ENCODE measurements around the gene AFF3. TPM values are rescaled to one million over a fixed set of nuclear protein-coding genes. Genes with fewer than 3 reads are reported as not detected.

The AFF3 gene
- total RNA-seq, 1 experiment from 2014 or later = not detected

GRCh38 chr2:100124761-100125160, 17.6 kb downstream of the AFF3 start:
- no peak for DNase-seq
- POLR2A ChIA-PET (ENCODE audit: unreplicated experiment) = no interaction called here
- BruUV-seq (replicated peaks) = no TSS peak

GRCh38 chr2:100121124-100121718, 21.2 kb downstream of the AFF3 start:
- H3K4me3 ChIP-seq = no peak overlapping the region
- H3K9me3 ChIP-seq (ENCODE audit: insufficient read depth, low read depth) = peaks cover 4% of the 10 kb centered on the region; the same call in 1 of the 2 replicates
- peaks cover 33% of the 10 kb centered on the region for H3K27me3 ChIP-seq (ENCODE audit: insufficient read depth, low read depth)
- BruUV-seq (replicated peaks) = no TSS peak
- H3F3A ChIP-seq (ENCODE audit: insufficient read depth, low read depth) = no peaks in the 10 kb centered on the region
- intact Hi-C loops (cut with micrococcal nuclease; ENCODE audit: unreplicated experiment) = no loop called here
- no peak overlapping the region for H2AFZ ChIP-seq
- ChIA-PET CTCF (no interaction called here), POLR2A (ENCODE audit: unreplicated experiment) (no interaction called here)
- no peaks in the 10 kb centered on the region for H4K20me1 ChIP-seq (ENCODE audit: insufficient read depth)
- H3K4me2 ChIP-seq = no peak overlapping the region
- H3K4me1 ChIP-seq (replicated peaks; ENCODE audit: insufficient read depth) = no peaks in the 10 kb centered on the region
- no peak for TF ChIP-seq CTCF (conservative IDR thresholded peaks at IDR 0.05)
- no peak for TF ChIP-seq EZH2 (IDR thresholded peaks at IDR 0.05; ENCODE audit: low read depth)
- no peak overlapping the region for H3K27ac ChIP-seq
- H3K79me2 ChIP-seq (ENCODE audit: low read depth) = no peaks in the 10 kb centered on the region
- no peaks in the 10 kb centered on the region for H3K36me3 ChIP-seq (ENCODE audit: low read depth)
- no peak for DNase-seq
- no peaks in the 10 kb centered on the region for H3K9me2 ChIP-seq (ENCODE audit: insufficient read depth)

More at GRCh38 chr2:100124761-100125160, 17.6 kb downstream of the AFF3 start:
- H3K79me2 ChIP-seq (ENCODE audit: low read depth) = no peaks in the 10 kb centered on the region
- no peaks in the 10 kb centered on the region for H3K4me1 ChIP-seq (replicated peaks; ENCODE audit: insufficient read depth)
- H3F3A ChIP-seq (ENCODE audit: insufficient read depth, low read depth) = no peaks in the 10 kb centered on the region
- CTCF ChIA-PET = no interaction called here
- no peaks in the 10 kb centered on the region for H4K20me1 ChIP-seq (ENCODE audit: insufficient read depth)
- H3K27ac ChIP-seq = no peak overlapping the region
- peaks cover 62% of the 10 kb centered on the region for H3K27me3 ChIP-seq (ENCODE audit: insufficient read depth, low read depth)
- intact Hi-C loops (cut with micrococcal nuclease; ENCODE audit: unreplicated experiment) = no loop called here
- H3K9me2 ChIP-seq (ENCODE audit: insufficient read depth) = no peaks in the 10 kb centered on the region
- no peak overlapping the region for H3K4me3 ChIP-seq
- no peaks in the 10 kb centered on the region for H3K36me3 ChIP-seq (ENCODE audit: low read depth)
- H3K9me3 ChIP-seq (ENCODE audit: insufficient read depth, low read depth) = peaks cover 4% of the 10 kb centered on the region; the same call in 1 of the 2 replicates
- TF ChIP-seq EZH2 (IDR thresholded peaks at IDR 0.05; ENCODE audit: low read depth) = no peak
- TF ChIP-seq CTCF (conservative IDR thresholded peaks at IDR 0.05) = no peak
- H2AFZ ChIP-seq = no peak overlapping the region
- no peak overlapping the region for H3K4me2 ChIP-seq

- H4K20me1 ChIP-seq (ENCODE audit: insufficient read depth) = no peaks in the 10 kb centered on the region
- ChIA-PET CTCF (no interaction called here), POLR2A (ENCODE audit: unreplicated experiment) (no interaction called here)
- H3K9me3 ChIP-seq (ENCODE audit: insufficient read depth, low read depth) = peaks cover 4% of the 10 kb centered on the region; the same call in 1 of the 2 replicates
- TF ChIP-seq CTCF (conservative IDR thresholded peaks at IDR 0.05) (no peak), EZH2 (IDR thresholded peaks at IDR 0.05; ENCODE audit: low read depth) (no peak)
- DNase-seq = no peak
- no peaks in the 10 kb centered on the region for H3F3A ChIP-seq (ENCODE audit: insufficient read depth, low read depth)
- H3K79me2 ChIP-seq (ENCODE audit: low read depth) = no peaks in the 10 kb centered on the region
- H3K4me3 ChIP-seq = no peak overlapping the region
- H2AFZ ChIP-seq = no peak overlapping the region
- H3K9me2 ChIP-seq (ENCODE audit: insufficient read depth) = no peaks in the 10 kb centered on the region
- H3K4me1 ChIP-seq (replicated peaks; ENCODE audit: insufficient read depth) = no peaks in the 10 kb centered on the region
- BruUV-seq (replicated peaks) = no TSS peak
- no peak overlapping the region for H3K4me2 ChIP-seq
- intact Hi-C loops (cut with micrococcal nuclease; ENCODE audit: unreplicated experiment) = no loop called here
- peaks cover 27% of the 10 kb centered on the region; the same call in 1 of the 2 replicates for H3K27me3 ChIP-seq (ENCODE audit: insufficient read depth, low read depth)
- no peaks in the 10 kb centered on the region for H3K36me3 ChIP-seq (ENCODE audit: low read depth)
- no peak overlapping the region for H3K27ac ChIP-seq
Measured at GRCh38 chr2:100119235-100119634, 23.2 kb downstream of the AFF3 start.

Measured in PC-9 (cell line).